Mammary epithelial cell (primary cell): ENCODE measurements around the gene AKAP17A.

Experiments
- EZH2 ChIP-seq: IDR thresholded peaks from 2 replicates; pipeline ENCODE4 v1.6.1; 2012; ENCODE audit warnings: low read length, inconsistent platforms, borderline replicate concordance
- TF ChIP-seq, protein P1 (sequence below), 2 donors: IDR thresholded peaks in 1 of 2; conservative IDR thresholded peaks in 1 of 2; 2 replicates each; pipeline ENCODE4 v1.5.1; 2011 to 2012; ENCODE audit warnings: inconsistent platforms in 2 of 2, low read length in 2 of 2, mild to moderate bottlenecking in 2 of 2, control low read depth in 1 of 2, low read depth in 1 of 2; ENCODE audit not compliant: insufficient read depth in 1 of 2; ENCODE audit errors: extremely low read depth in 1 of 2

DNA sequence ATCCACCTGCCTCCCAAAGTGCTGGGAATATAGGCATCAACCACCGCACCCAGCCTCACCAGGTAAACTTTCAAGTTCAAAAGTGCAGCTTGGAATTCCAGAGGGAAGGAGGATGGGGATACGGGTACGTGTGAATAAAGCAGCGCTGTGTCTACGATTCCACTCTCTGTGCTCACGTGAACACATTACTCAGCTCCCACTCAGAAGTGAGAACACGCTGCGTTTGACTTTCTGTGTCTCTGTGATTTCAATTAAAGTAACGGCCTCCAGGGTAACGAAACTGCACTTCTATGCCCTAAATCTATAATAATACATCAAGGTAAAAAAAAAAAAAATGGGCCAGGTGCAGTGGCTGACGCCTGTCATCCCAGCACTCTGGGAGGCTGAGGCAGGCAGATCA lies 15.1 kb downstream of the AKAP17A start:
- TF ChIP-seq, protein P1, sequence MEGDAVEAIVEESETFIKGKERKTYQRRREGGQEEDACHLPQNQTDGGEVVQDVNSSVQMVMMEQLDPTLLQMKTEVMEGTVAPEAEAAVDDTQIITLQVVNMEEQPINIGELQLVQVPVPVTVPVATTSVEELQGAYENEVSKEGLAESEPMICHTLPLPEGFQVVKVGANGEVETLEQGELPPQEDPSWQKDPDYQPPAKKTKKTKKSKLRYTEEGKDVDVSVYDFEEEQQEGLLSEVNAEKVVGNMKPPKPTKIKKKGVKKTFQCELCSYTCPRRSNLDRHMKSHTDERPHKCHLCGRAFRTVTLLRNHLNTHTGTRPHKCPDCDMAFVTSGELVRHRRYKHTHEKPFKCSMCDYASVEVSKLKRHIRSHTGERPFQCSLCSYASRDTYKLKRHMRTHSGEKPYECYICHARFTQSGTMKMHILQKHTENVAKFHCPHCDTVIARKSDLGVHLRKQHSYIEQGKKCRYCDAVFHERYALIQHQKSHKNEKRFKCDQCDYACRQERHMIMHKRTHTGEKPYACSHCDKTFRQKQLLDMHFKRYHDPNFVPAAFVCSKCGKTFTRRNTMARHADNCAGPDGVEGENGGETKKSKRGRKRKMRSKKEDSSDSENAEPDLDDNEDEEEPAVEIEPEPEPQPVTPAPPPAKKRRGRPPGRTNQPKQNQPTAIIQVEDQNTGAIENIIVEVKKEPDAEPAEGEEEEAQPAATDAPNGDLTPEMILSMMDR (conservative IDR thresholded peaks at IDR 0.05 in 1 of 2, IDR thresholded peaks at IDR 0.05 in 1 of 2; ENCODE audit: extremely low read depth in 1 of 2, insufficient read depth in 1 of 2, low read depth in 1 of 2, low read length in 2 of 2) = no peak
- TF ChIP-seq EZH2 = no peak
